Measurements from ENCODE around the gene SPSB3. TPM values are rescaled to one million over a fixed set of nuclear protein-coding genes. Genes with fewer than 3 reads are reported as not detected.

SPSB3 gene
- total RNA-seq, 4 donors from 2014 or later, result 76.4 to 148 (median 102) TPM

- peak in 1 of 3 donors; percentile 40 for DNase-seq
- no peaks in the 10 kb centered on the region for H3K9me3 ChIP-seq
- H3K36me3 ChIP-seq, result peaks cover 0 to 74% (median 4%) of the 10 kb centered on the region in 3 donors
- H3K4me1 ChIP-seq, result peaks cover 0 to under 1% (median 0%) of the 10 kb centered on the region in 4 donors
- no peak for TF ChIP-seq CTCF (IDR thresholded peaks at IDR 0.05)
- TF ChIP-seq POLR2A (IDR thresholded peaks at IDR 0.05), result no peak
- no peaks in the 10 kb centered on the region for H3K27me3 ChIP-seq
- no peak overlapping the region for H3K4me3 ChIP-seq
- H3K27ac ChIP-seq, result no peak overlapping the region
These were observed 36.0 kb upstream of the SPSB3 start for GRCh38 chr16:1818204-1818872.

GRCh38 chr16:1817716-1818115 is 35.3 kb upstream of the SPSB3 start:
- Histone ChIP-seq H3K27ac (no peak overlapping the region), H3K36me3 (peaks cover 0 to 71% (median 4%) of the 10 kb centered on the region in 3 donors), H3K4me3 (no peak overlapping the region), H3K9me3 (no peaks in the 10 kb centered on the region), H3K27me3 (no peaks in the 10 kb centered on the region), H3K4me1 (no peaks in the 10 kb centered on the region)
- TF ChIP-seq POLR2A (IDR thresholded peaks at IDR 0.05) (no peak), CTCF (IDR thresholded peaks at IDR 0.05) (no peak)
- peak in 1 of 3 donors; percentile 38 for DNase-seq

- Histone ChIP-seq H3K36me3 (peaks cover 0 to 66% (median 4%) of the 10 kb centered on the region in 3 donors), H3K9me3 (no peaks in the 10 kb centered on the region), H3K4me3 (no peak overlapping the region), H3K27me3 (no peaks in the 10 kb centered on the region), H3K4me1 (no peaks in the 10 kb centered on the region), H3K27ac (no peak overlapping the region)
- no peak for DNase-seq
- TF ChIP-seq CTCF (IDR thresholded peaks at IDR 0.05) (no peak), POLR2A (IDR thresholded peaks at IDR 0.05) (no peak)
These were observed 34.9 kb upstream of the SPSB3 start for GRCh38 chr16:1817276-1817589.

DNA sequence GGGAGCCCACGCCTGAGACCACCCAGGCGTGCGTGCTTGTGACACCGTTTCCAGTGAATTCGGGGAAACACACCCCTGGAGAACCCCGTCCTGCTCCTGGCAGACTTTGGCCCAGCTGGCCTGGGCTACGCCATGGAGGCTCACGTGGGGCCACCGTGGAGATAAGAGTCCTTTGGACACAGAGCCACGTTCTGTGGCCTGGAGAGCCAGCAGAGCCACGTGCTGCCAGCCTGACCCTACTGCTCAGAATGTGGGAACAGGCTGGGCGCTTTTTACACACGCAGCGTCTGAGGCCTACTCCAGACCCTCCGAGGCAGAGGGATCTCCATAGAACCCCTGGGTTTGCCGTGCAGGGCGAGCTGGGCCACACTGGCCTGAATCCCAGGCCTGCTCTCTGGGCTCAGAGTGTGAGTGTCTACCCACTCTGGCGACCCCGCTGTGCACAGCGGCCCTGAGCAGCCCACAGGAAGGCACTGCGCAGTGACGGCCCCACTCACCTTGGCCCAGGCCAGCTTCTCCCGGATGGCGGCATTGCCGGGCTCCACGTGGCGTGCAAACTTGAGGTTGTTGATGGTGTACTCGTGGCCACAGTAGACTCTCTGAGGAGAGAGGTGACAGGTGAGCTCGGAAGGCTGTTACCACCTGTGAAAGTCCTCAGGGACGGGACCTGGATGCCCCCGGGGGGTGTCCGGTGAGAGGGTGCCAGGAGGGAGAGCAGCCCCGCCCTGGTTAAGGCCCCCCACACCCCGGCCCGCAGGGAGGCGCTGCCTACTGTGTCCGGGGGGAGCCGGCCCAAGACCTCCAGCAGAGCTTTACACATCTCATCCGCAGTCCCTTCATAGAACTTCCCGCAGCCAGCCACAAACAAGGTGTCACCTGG is 34.3 kb upstream of the SPSB3 start:
- peak in 1 of 3 donors; percentile 35 for DNase-seq
- H3K4me3 ChIP-seq, result no peak overlapping the region
- H3K27me3 ChIP-seq, result no peaks in the 10 kb centered on the region
- no peaks in the 10 kb centered on the region for H3K4me1 ChIP-seq
- no peak for TF ChIP-seq POLR2A (IDR thresholded peaks at IDR 0.05)
- no peak for TF ChIP-seq CTCF (IDR thresholded peaks at IDR 0.05)
- no peaks in the 10 kb centered on the region for H3K9me3 ChIP-seq
- no peak overlapping the region for H3K27ac ChIP-seq
- peaks cover 0 to 60% (median 4%) of the 10 kb centered on the region in 3 donors for H3K36me3 ChIP-seq

- DNase-seq, result no peak
- H3K36me3 ChIP-seq, result peaks cover 0 to 53% (median 4%) of the 10 kb centered on the region in 3 donors
- no peaks in the 10 kb centered on the region for H3K9me3 ChIP-seq
- no peaks in the 10 kb centered on the region for H3K27me3 ChIP-seq
- TF ChIP-seq CTCF (IDR thresholded peaks at IDR 0.05) (no peak), POLR2A (IDR thresholded peaks at IDR 0.05) (no peak)
- H3K4me1 ChIP-seq, result no peaks in the 10 kb centered on the region
- H3K4me3 ChIP-seq, result no peak overlapping the region
- no peak overlapping the region for H3K27ac ChIP-seq
These were observed 33.1 kb upstream of the SPSB3 start for GRCh38 chr16:1815461-1815860.

Measured in Peyer's patch (tissue), 4 donors.